OCI-LY3 (cell line): Measurements from ENCODE around the gene ERBB4.
A peak's percentile ranks its signal among the peaks of the same experiment; 100 is the strongest.

Experiments
- H2AFZ ChIP-seq: fragments of 200-600, 300-600 bp; shearing (Covaris generic); 2 replicates; pipeline ENCODE4 v1.6.0; 2014; ENCODE audit warnings: antibody characterized with exemption, low read depth, low read length
- H3K27ac ChIP-seq: fragments of 200-600, 300-600 bp; sonication (generic); 2 replicates; pipeline ENCODE4 v1.5.1; 2014; ENCODE audit warnings: mild to moderate bottlenecking, low read length, moderate library complexity, mixed read lengths
- H3K27me3 ChIP-seq: fragments of 200-600, 300-600 bp; sonication (generic); 2 replicates; pipeline ENCODE4 v1.6.1; 2014; ENCODE audit warnings: low read depth, low read length, mixed read lengths
- H3K36me3 ChIP-seq: fragments of 200-600, 300-600 bp; sonication (generic); replicated peaks from 2 replicates; pipeline ENCODE3; 2014; ENCODE audit warnings: low read depth, low read length, mixed read lengths
- H3K4me1 ChIP-seq: fragments of 300-600, 200-600 bp; sonication (generic); 2 replicates; pipeline ENCODE4 v1.6.1; 2014; ENCODE audit warnings: low read length, mixed read lengths
- H3K4me2 ChIP-seq: fragments of 200-600, 300-600 bp; sonication (generic); 2 replicates; pipeline ENCODE4 v1.6.1; 2014; ENCODE audit warnings: low read length, mixed read lengths
- H3K4me3 ChIP-seq: fragments of 300-600, 200-600 bp; sonication (generic); 2 replicates; pipeline ENCODE4 v1.5.1; 2014; ENCODE audit warnings: antibody characterized with exemption, mild to moderate bottlenecking, low read length, moderate library complexity
- H3K79me2 ChIP-seq: fragments of 300-600, 200-600 bp; shearing (Covaris generic); 2 replicates; pipeline ENCODE4 v1.6.1; 2014; ENCODE audit warnings: mild to moderate bottlenecking, low read length, mixed read lengths
- H3K9ac ChIP-seq: fragments of 300-600, 200-600 bp; shearing (Covaris generic); 2 replicates; pipeline ENCODE4 v1.6.0; 2014; ENCODE audit warnings: mild to moderate bottlenecking, low read length, moderate library complexity
- H3K9me3 ChIP-seq: fragments of 200-600, 300-600 bp; shearing (Covaris generic); 2 replicates; pipeline ENCODE4 v1.6.1; 2014; ENCODE audit warnings: low read length, mixed read lengths; ENCODE audit not compliant: insufficient read depth
- H4K20me1 ChIP-seq: fragments of 200-600, 300-600 bp; sonication (generic); 2 replicates; pipeline ENCODE4 v1.6.1; 2016; ENCODE audit warnings: low read length, mixed read lengths; ENCODE audit not compliant: insufficient read depth
- EZH2phosphoT487 ChIP-seq: fragments of 200-600 bp; shearing (Covaris generic); IDR thresholded peaks from 2 replicates; pipeline ENCODE4 v1.6.1; 2018; ENCODE audit warnings: antibody characterized with exemption, mixed run types, low read depth
- TF ChIP-seq, protein P1 (sequence below): fragments of 200-600, 300-600 bp; sonication (generic); IDR thresholded peaks from 2 replicates; pipeline ENCODE4 v1.5.1; 2014; ENCODE audit warnings: antibody characterized with exemption, low read length, low read depth

Gene ERBB4

GRCh38 chr2:212089873-212090272 lies 448.7 kb downstream of the ERBB4 start:
- Histone ChIP-seq H4K20me1 (no peaks in the 10 kb centered on the region), H3K36me3 (no peaks in the 10 kb centered on the region), H3K4me1 (no peaks in the 10 kb centered on the region; the same call in 1 of the 2 replicates), H3K27ac (no peak overlapping the region), H3K4me2 (no peak overlapping the region), H3K79me2 (no peaks in the 10 kb centered on the region), H3K27me3 (no peaks in the 10 kb centered on the region), H3K9me3 (no peaks in the 10 kb centered on the region), H3K9ac (no peak overlapping the region), H2AFZ (0 out of 2 replicates have a peak overlapping the region, but pooled peaks have one; percentile 53), H3K4me3 (no peak overlapping the region)
- TF ChIP-seq EZH2phosphoT487 = no peak
- TF ChIP-seq, protein P1, sequence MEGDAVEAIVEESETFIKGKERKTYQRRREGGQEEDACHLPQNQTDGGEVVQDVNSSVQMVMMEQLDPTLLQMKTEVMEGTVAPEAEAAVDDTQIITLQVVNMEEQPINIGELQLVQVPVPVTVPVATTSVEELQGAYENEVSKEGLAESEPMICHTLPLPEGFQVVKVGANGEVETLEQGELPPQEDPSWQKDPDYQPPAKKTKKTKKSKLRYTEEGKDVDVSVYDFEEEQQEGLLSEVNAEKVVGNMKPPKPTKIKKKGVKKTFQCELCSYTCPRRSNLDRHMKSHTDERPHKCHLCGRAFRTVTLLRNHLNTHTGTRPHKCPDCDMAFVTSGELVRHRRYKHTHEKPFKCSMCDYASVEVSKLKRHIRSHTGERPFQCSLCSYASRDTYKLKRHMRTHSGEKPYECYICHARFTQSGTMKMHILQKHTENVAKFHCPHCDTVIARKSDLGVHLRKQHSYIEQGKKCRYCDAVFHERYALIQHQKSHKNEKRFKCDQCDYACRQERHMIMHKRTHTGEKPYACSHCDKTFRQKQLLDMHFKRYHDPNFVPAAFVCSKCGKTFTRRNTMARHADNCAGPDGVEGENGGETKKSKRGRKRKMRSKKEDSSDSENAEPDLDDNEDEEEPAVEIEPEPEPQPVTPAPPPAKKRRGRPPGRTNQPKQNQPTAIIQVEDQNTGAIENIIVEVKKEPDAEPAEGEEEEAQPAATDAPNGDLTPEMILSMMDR = no peak

GRCh38 chr2:212088353-212088752 lies 450.2 kb downstream of the ERBB4 start:
- Histone ChIP-seq H3K27ac (no peak overlapping the region), H3K79me2 (no peaks in the 10 kb centered on the region), H3K4me2 (no peak overlapping the region), H4K20me1 (no peaks in the 10 kb centered on the region), H3K27me3 (no peaks in the 10 kb centered on the region), H2AFZ (peak overlapping the region; percentile 61; the same call in 1 of the 2 replicates), H3K9ac (no peak overlapping the region), H3K9me3 (no peaks in the 10 kb centered on the region), H3K36me3 (no peaks in the 10 kb centered on the region), H3K4me1 (no peaks in the 10 kb centered on the region; the same call in 1 of the 2 replicates), H3K4me3 (no peak overlapping the region)
- TF ChIP-seq, protein P1 = no peak
- TF ChIP-seq EZH2phosphoT487 = no peak

DNA sequence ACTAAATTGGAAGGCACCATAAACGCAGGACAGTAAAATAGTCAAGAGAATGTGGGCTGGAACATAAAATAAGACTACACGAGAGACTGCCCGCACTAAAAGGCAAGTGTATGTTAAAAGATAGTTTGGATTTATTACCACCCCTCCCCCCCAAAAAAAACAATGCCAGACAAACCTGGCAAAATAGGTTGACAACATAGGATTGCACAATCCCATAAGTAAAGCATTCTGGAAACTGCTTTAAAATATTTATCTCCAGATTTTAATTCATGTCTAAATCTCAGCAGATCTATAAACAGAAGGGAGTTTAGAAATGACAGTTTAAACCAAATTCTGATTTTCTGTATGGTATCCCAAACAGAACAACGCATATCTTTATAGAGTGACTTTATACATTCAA lies 455.1 kb downstream of the ERBB4 start:
- Histone ChIP-seq H3K4me1 (no peaks in the 10 kb centered on the region; the same call in 1 of the 2 replicates), H3K9me3 (no peaks in the 10 kb centered on the region), H3K79me2 (no peaks in the 10 kb centered on the region), H3K9ac (no peak overlapping the region), H3K27ac (no peak overlapping the region), H3K27me3 (no peaks in the 10 kb centered on the region), H3K4me2 (no peak overlapping the region), H2AFZ (no peak overlapping the region), H3K36me3 (no peaks in the 10 kb centered on the region), H3K4me3 (no peak overlapping the region), H4K20me1 (no peaks in the 10 kb centered on the region)
- TF ChIP-seq, protein P1 = no peak

DNA sequence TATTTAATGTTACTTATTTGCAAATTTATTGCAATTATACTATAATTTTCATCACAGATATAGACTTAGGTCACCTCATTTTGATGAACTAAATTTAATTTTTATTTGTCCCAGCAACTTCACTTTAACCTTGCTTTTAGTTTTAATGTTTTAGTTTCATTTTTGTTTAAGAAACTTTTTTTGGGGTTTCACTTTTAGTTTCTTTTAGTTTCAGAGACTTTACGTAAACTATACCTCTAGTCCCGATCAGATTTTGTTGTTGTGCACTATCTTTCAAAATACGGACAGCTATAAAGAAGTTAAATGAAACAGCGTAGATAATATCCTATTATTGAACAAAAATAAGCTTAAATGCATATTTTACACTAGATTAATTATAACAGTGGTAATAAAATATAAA lies 460.5 kb downstream of the ERBB4 start:
- H3K27ac ChIP-seq = no peak overlapping the region
- peak overlapping the region; percentile 34 for H3K9ac ChIP-seq
- H3K79me2 ChIP-seq = no peaks in the 10 kb centered on the region
- H4K20me1 ChIP-seq = no peaks in the 10 kb centered on the region
- peak overlapping the region; percentile 69 for H3K4me3 ChIP-seq
- H3K4me1 ChIP-seq = peaks cover 12% of the 10 kb centered on the region; the same call in 1 of the 2 replicates
- H2AFZ ChIP-seq = peak overlapping the region; percentile 35; the same call in 1 of the 2 replicates
- H3K36me3 ChIP-seq = no peaks in the 10 kb centered on the region
- TF ChIP-seq, protein P1 = no peak
- no peaks in the 10 kb centered on the region for H3K9me3 ChIP-seq
- H3K27me3 ChIP-seq = no peaks in the 10 kb centered on the region
- peak overlapping the region; percentile 51 for H3K4me2 ChIP-seq
